HG03103 (cell line): ENCODE measurements around the gene ACO1.

Source experiments
- ATAC-seq: cut with Tn5 transposase; IDR thresholded peaks from one replicate; pipeline ENCODE4 v1.9.1; 2021; ENCODE audit warnings: low read depth; ENCODE audit not compliant: unreplicated experiment

ACO1 gene

DNA sequence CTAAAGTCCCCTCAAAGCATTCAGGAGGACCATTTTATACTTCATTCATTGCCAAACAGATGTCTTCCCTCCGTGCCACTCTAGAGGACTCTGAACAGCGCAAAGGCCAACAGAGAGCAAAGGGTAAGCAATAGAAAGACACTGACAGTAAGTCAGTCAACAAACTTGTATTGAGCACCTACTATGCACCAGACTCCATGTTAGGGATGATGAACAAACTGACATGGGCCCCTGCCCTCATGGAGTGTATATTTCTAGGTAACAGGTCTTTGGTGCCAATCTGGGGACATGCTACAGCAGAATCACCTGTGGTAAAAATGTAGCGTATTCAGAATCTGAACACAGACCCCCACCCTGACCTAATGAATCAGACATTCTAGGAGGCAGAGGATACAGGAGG is 3.5 kb upstream of the ACO1 start:
- no peak for ATAC-seq

DNA sequence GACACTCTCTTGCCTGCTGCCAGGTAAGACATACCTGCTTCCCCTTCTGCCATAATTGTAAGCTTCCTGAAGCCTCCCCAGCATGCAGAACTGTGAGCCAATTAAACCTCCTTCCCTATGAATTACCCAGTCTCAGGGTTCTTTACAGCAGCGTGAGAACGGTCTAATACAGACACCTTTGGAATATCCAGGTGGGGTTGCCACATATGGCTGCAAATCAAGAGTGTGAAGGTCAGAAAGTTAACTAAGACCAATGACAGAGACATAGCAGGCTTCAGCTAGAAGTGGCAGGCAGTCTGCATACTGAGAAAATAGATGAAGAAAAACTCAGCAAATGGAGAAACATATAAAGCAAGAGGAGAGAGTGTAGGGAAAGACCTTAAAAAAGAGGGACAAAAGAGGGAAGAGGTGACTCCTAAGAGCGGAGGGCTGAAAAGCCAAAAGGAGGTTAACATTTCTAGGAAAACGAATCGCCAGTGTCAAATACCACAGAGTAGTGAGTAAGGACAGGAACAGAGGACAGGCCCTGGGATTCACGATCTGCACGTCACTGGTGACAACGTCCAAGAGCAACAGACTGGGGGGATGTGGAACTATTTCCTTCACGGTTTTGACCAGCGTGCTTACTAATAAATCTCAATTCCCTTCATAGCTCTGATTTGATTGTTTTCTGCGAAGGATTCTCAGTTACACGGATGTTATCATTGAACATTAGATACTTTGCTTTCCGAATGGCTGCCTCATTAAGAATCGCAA is 1.7 kb upstream of the ACO1 start:
- no peak for ATAC-seq

DNA sequence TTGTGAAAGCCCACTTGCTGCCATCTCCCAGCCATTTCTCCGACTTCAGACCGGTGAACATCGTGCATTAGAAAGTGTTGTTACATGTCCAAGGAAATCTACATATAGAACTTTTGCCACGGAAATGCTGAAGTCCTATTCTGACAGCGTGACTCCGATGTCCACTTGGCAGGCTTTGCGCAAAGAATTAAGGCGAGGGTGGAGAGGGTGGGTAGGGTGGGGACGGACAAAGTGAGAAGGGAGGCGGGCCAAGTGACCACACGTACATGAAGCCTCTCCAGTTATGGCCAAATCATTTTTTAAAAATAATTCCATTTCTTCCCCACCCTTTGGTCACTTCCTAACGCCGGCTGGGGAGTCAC is 460 bp upstream of the ACO1 start:
- no peak for ATAC-seq

DNA sequence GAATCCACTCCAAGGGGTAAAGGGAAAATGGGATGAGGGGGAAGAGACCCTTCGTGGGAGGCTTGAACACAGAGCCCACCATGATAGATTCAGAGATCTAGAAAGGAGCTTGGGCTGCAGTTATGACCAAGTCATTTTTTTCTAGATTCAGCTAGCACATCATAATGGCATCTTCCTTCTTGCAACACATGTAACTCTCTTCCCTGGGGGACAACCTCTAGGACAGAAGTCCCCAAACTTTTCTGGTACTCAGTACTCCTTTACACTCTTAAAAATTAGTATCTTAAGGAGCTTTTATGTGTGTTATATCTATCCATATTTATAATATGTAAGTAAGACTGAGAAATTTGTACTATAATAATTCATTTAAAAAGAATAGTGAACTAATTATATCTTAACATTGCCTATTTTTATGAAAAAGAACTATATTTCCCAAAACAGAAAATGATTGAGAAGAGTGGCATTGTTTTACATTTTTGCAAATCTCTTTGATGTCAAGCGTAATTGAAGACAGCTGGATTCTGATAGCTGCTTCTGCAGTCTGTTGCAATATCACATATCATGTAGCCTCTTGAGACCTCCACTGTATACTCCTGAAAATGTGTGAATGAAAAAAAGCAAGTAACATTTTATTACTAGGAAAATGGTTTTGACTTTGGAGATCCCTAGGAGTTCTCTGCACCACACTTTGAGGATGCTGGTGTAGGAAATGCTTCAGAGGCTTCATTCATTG is 875 bp downstream of the ACO1 start:
- no peak for ATAC-seq

DNA sequence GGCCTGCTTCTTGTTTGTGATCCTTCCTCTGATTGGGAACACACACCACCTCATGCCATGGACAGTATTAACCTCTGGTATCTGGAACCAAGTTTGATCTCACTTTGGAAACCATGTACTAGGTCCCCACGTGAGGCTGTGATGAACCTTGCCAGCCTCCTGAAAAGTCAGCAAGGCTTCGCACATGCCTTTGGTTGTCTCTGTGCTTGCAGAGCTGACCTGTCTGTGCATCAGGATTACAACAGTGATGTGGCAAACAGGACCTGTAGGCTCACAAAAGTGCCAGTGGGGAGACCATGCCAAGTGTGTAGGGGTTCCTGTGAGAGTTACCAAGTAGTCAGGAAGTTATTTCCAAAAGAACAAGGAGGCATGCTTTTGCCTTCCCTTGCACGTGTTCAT is 1.4 kb downstream of the ACO1 start:
- no peak for ATAC-seq

DNA sequence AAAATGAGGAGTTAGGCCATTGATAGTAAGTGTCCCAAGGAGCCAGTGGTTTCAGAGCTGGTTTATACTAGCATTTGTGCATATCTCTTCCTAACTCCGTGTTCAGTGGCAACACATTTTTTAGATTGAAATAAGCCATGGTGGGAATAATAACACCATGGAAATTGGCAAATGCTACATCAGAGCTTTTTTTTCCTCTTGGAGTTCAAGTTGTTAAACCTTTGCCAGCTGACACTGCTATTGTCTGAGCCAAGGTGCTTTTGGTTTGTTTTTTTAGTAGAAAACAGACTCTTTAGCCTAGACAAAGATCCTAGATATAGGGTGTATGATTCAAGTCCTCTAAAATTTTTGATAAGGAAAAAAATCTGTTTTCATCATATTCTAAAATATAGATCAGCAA is 2.8 kb downstream of the ACO1 start:
- ATAC-seq = no peak

DNA sequence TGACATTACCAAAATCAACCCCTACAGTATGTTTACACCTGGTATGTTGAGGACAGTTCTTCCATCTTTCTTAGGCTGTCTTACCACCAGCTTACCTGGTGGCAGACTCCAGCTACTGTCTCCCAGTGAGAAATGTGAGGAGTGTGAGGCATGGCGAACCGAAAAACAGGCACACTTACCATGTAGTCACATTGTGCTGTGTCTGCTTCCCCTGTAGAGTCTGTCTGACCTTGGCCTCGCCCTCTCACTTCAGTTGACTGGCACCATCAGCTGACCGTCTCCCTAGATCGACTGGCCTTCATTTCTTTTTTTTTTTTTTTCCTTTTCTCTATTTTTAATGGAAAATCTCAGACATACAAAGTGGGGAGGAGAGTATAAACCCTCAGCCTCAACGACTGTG is 4.9 kb downstream of the ACO1 start:
- ATAC-seq = no peak

DNA sequence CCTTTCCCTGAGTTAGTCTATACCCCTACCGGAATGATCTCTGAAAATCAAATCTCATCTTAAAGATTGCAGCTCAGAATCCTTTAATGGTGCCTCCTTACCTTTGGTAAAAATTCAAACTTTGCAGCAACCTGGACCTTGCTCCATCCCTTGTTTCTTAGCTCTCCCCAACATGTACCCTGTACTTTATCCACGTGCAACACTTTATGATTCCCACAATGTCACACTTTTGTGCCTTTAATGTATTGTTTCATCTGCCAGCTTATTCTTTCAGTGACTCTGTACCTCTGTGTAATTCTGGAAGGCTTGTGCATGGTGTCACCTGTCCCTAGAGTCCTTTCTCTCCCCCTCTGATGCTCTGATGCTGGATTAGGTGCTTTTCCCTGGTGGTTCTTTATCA is 9.5 kb downstream of the ACO1 start:
- no peak for ATAC-seq

DNA sequence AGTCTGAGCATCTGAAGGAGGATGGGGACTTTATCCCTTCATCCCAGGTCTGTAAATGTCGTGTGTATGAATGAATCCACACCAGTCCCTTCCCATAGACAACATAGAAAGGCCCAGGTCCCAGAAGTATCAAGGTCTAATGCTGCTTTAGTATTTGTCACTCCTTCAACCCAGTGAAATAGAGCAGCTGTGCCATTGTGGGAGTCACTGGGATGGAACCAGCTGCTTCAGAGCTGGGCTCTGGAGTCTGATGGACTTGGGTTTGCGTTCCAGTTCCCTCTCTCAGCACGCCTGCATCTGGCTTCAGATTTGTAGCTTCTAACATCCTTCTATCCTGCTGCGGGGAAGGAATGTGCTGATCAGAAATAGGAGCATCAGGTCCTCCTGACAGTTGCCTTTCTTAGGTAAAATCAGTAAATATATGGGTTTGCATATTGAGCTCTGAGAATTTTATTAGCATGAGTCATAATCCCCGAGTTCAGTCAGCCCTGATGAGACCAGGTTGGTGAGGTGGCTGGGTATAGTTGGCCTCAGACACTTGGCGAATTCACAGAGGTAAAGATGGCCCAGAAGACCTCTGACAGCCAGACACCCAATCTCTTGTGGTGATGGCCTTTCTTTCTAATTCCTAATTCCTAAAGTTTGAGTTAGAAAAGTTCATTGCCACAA is 10.1 kb downstream of the ACO1 start:
- no peak for ATAC-seq

DNA sequence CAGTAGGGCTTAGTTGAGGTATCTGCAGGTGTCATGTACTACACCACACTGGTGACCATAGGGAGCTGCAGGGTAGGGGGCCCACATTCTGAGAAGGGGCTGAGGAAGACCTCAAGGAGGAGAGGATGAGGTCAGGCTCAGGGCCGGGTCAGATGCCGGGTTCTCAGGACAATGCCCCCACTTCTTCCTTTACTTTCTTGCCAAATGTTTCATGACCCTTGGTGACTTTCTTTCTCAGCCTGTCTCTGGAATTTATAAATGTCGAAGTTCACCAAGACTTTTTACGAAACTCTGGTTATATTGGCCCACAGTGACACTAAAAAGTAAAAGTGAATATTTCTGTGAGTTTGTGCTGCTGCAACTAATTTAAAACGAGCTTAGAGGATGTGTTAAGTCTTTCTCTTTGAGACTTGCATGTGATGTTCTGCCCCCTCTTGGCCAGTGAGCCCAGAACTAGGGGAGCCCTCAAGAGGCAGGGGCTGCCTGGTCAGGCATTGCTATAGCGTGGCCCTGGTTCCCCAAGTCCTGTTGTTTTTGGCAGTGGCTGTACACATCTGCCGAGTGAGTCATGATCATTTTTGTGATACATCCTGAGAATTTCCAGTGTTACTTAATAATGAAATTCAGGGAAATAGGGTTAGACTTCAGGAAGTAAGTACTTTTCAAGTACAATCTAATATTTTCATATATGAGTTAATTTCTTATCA is 11.2 kb downstream of the ACO1 start:
- ATAC-seq = no peak

DNA sequence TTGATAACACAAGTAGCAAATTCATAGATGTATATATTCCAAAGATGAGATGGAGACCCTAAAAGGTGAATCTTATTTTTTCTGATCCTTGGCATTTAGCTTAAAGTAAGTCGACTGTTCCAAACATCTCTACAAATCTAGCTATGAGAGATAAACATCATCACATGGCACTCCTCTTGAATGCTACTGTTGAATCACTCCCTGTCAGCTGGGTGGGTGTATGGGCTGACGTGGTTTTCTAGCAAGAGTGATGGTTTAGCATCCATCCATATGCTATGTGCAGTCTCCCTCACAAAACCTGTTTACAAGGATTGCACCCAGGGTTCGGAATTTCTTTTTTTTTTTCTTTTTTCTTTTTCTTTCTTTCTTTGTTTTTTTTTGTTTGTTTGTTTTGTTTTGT is 13.8 kb downstream of the ACO1 start:
- no peak for ATAC-seq

DNA sequence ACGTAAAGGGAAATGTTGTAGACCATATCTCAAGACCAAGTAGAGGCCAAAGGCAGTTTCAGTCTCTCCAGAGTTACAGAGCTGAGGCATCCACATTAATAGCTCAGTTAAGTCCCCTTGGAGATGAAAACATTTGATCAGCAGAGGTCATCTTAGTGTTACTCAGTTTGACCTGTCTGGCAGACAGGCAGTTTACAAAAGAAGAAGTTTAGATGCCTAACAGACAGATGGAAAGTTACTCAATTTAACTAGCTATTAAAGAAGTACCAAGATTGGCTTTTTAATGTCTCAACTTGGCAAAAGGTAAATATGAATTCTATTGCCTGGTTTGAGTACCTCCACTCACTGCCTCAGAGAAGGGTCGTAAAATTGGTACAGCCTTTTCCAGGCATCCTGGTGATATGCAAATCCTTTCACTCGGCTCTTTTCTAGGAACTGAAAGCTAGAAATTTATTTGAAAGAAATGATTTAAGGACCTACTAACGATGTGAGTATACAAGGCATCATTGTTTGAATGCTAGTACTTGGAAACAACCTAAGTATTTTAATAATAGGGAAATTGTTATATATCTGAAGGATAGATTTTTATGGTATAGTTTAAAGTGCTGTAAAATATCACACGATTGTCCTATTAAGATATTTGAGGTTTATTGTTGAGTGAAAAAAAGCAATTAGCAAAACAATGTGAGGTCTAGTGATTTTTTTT is 14.8 kb downstream of the ACO1 start:
- no peak for ATAC-seq

DNA sequence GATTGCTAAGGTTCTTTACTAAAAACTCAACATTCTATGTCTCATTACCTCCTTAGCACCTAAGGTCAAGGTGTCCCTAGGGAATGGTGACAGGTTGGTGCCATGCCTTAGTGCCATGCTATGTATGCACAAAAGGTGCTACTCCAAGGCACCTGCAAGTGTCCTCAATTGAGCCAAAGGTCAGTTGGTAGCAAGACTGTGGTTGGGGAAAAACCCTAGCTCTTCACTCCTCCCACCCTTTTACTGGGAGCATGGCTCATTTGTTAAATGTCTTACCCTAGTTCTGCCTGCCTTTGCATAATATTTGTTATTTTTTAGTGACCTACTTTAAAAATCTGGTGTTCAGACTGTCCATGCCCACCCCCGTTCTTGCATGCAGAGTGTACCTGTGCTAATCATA is 17.0 kb downstream of the ACO1 start:
- ATAC-seq = no peak

DNA sequence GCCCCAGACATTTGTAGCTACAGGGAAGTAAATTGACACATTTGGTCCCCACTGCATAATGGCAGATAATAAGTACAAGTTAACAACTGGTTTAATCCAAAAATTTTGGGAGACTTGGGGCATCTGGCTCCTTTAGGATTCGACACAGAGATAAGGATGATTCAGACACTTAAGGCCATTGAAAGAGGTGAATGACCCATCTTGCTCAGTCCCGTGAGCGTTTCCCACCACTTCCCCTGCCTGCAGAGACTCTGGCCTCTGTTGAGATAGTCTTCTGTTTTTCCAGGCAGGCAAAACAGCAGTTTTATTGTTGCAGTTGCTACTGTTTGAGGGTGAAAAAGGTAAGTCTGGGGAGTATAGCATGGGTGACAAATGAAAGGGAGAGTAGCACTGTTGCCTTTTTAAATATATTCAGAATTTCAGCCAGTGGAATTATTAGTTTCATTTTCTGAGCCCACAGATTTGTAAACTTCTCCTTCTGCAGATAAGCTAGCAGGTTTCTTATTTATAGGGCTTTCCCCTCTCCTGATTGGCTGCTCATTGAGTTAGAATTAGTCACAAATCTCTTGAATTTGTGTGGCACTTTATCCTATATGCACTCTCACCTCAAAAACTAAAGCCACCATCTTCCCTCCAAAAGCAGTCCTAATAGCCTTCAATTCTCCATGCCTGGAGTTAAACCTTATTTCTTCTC is 19.3 kb downstream of the ACO1 start:
- no peak for ATAC-seq

DNA sequence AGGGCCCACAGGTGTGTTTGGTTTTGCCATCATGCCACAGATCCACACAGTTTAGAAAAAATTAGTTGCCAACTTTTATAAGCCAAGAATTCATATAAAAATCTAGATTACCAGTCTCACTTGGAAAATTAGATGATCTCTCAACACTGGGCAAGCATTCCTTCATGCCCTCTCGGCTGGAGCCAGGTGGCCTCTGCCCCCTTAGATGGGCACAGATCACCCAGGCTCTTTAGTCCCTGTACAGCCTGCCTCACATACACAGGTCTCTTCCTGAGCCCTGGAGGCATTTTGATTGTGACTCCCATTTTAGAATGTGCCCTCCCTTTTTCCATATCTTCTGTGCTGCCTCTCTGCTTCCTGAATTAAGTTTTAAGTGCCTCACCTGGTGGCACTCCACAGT is 20.0 kb downstream of the ACO1 start:
- ATAC-seq = no peak

DNA sequence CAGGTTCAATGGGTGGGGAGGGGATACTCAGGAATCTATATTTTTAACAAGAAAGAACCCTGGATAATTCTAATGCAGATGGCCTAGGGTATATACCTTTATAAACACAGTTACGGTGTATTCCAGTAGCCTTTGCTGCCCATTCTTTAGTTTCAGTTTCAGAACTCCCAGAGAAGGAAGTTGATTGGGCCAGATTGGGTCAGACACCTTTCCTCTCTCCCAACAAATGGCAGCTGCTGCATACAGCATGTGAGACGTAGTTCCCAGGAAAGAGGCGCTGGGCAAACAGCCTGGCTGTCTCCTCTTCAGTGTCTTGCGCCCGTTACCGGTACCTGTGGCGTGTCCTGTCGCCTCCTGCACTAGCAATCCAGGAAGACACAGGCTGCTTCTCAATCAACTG is 20.4 kb downstream of the ACO1 start:
- ATAC-seq = no peak

DNA sequence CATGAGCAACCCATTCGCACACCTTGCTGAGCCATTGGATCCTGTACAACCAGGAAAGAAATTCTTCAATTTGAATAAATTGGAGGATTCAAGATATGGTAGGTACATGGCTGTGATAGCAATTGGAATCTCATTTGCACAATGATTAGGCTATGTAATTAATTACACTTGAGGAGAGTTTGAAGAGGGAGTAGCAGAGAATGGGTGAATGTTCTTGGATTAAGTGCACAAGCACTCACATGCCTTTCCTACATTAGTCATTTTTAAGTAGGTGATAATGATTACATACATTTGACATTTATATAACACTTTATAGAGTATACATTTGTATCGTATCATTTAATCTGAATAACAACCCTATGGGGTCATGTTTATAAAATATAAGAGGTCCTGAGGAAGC is 21.1 kb downstream of the ACO1 start:
- no peak for ATAC-seq

DNA sequence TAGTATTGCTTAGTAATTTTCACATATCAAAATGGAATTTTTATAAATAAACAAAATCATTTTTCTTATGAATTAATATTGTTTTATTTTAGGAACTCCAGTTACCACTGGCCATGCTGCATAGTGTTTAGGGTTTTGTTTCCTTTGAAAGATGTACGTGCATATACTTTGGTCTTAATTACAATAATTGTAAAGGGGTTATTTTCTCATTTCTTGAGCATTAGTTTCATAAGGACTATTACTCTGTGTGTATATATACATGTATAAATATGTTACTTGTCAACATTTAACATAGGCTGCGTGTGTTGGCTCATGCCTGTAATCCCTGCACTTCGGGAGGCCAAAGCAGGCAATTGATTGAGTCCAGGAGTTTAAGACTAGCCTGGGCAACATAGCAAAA is 21.6 kb downstream of the ACO1 start:
- ATAC-seq = no peak

DNA sequence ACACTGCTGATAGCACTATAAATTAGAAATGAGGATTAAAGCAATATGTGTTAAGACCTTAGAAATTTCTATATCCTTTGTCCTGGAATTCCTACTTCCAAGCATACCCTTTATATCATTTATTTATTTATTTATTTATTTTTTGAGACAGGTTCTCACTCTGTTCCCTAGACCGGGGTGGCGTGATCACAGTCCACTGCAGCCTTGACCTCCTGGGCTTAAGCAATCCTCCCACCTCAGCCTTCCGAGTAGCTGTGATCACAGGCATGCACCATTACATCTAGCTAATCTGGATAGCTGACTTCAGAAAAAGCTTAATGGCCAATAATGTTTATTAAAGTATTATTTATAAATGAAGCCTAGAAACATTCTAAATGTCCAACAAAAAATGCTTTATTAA is 27.3 kb downstream of the ACO1 start:
- ATAC-seq = no peak

DNA sequence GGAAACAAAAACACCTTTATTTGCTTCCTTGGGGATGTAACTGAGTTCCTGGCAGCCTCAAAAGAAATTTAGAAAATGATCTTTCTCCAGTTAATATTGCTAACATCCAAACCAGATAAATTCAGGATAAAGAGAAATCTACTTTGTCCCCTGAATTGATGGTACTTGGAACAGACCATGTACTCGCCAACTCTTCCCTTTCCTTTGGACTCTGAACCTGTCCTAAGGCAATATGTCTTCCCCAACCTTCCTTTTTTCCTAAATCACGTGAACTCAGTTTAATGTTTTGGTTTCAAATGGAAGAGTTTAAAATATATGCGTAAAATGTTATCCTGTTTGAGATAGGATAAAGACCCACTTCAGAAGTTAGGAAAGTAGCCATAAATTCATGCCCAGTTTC is 28.0 kb downstream of the ACO1 start:
- no peak for ATAC-seq
